ENCODE measurements around the gene DOCK8. TPM values are rescaled to one million over a fixed set of nuclear protein-coding genes. Genes with fewer than 3 reads are reported as not detected.

The DOCK8 gene
- total and polyA plus RNA-seq, 10 of the 15 experiments (the other 5 are each of a cell fraction or from before 2014, with no cell fraction given), result 35.4 to 100 (median 44.7) TPM

- ChIA-PET SMC1A (ENCODE audit: uncharacterized antibody, unreplicated experiment) (no interaction called here), POLR2A (no interaction called here), CTCF (interaction anchor here (0.6 kb wide), 1 partner anchor 956 kb away, joined by 3 read pairs; no protein-coding TSS in a partner anchor), RAD21 (ENCODE audit: unreplicated experiment) (no interaction called here)
- TF ChIP-seq ZBTB40 (IDR thresholded peaks at IDR 0.05; ENCODE audit: borderline replicate concordance), result no peak
- no peak for TF ChIP-seq FOS (IDR thresholded peaks at IDR 0.05; ENCODE audit: borderline replicate concordance, extremely low read depth, insufficient read length)
- no peak for TF ChIP-seq WRNIP1 (IDR thresholded peaks at IDR 0.05; ENCODE audit: borderline replicate concordance, low read depth, low read length)
- no peak for TF ChIP-seq NR2C1 (IDR thresholded peaks at IDR 0.05)
- no peak for TF ChIP-seq BRCA1 (IDR thresholded peaks at IDR 0.05; ENCODE audit: low read depth, low read length)
- no peak for TF ChIP-seq ETV6 (conservative IDR thresholded peaks at IDR 0.05 in 1 of 2, IDR thresholded peaks at IDR 0.05 in 1 of 2; ENCODE audit: borderline replicate concordance in 1 of 2, low read depth in 1 of 2)
- TF ChIP-seq NFYA (IDR thresholded peaks at IDR 0.05; ENCODE audit: borderline replicate concordance, low read depth, low read length), result no peak
- no peak for TF ChIP-seq HCFC1 (IDR thresholded peaks at IDR 0.05; ENCODE audit: low read length)
- TF ChIP-seq SUZ12 (IDR thresholded peaks at IDR 0.05; ENCODE audit: unreplicated experiment), result no peak
- TF ChIP-seq, protein P1, sequence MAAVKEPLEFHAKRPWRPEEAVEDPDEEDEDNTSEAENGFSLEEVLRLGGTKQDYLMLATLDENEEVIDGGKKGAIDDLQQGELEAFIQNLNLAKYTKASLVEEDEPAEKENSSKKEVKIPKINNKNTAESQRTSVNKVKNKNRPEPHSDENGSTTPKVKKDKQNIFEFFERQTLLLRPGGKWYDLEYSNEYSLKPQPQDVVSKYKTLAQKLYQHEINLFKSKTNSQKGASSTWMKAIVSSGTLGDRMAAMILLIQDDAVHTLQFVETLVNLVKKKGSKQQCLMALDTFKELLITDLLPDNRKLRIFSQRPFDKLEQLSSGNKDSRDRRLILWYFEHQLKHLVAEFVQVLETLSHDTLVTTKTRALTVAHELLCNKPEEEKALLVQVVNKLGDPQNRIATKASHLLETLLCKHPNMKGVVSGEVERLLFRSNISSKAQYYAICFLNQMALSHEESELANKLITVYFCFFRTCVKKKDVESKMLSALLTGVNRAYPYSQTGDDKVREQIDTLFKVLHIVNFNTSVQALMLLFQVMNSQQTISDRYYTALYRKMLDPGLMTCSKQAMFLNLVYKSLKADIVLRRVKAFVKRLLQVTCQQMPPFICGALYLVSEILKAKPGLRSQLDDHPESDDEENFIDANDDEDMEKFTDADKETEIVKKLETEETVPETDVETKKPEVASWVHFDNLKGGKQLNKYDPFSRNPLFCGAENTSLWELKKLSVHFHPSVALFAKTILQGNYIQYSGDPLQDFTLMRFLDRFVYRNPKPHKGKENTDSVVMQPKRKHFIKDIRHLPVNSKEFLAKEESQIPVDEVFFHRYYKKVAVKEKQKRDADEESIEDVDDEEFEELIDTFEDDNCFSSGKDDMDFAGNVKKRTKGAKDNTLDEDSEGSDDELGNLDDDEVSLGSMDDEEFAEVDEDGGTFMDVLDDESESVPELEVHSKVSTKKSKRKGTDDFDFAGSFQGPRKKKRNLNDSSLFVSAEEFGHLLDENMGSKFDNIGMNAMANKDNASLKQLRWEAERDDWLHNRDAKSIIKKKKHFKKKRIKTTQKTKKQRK (IDR thresholded peaks at IDR 0.05; ENCODE audit: low read depth, low read length), result no peak
- no peak for TF ChIP-seq SMARCA5 (IDR thresholded peaks at IDR 0.05)
- H2AFZ ChIP-seq (ENCODE audit: control insufficient read depth, low read depth, low read length), result no peak overlapping the region
- no peaks in the 10 kb centered on the region for H3K9me3 ChIP-seq (replicated peaks; ENCODE audit: control insufficient read depth, insufficient read depth, low read length)
- H3K27ac ChIP-seq (ENCODE audit: control insufficient read depth, insufficient read depth), result no peak overlapping the region
- WGBS (ENCODE audit: insufficient coverage, insufficient replicate concordance, low lambda C conversion rate, missing lambda C conversion rate), result 83% methylated on average over 3 of the region's 3 CpGs
- no peaks in the 10 kb centered on the region for H3K4me1 ChIP-seq (ENCODE audit: control insufficient read depth, insufficient read depth, low read length)
- DNase-seq (ENCODE audit: low read depth, low spot score), result no peak
- no peak for ATAC-seq
- H3K79me2 ChIP-seq (ENCODE audit: control insufficient read depth, insufficient read depth, low read length), result no peaks in the 10 kb centered on the region
- H3K4me2 ChIP-seq (ENCODE audit: control insufficient read depth, insufficient read depth), result no peak overlapping the region
- in situ Hi-C loops (cut with MboI) (no loop called here), intact Hi-C loops (cut with micrococcal nuclease; ENCODE audit: unreplicated experiment) (no loop called here)
- no peaks in the 10 kb centered on the region for H4K20me1 ChIP-seq (ENCODE audit: control insufficient read depth, insufficient read depth)
- no peak overlapping the region for H3K9ac ChIP-seq (ENCODE audit: control insufficient read depth, insufficient read depth, low read length)
- FAIRE-seq, result no peak
- peaks cover 16 to 36% of the 10 kb centered on the region in 2 experiments for H3K36me3 ChIP-seq (ENCODE audit: control insufficient read depth in 2 of 2, insufficient read depth in 2 of 2, low read length in 1 of 2)
- no peaks in the 10 kb centered on the region for H3K27me3 ChIP-seq (replicated peaks in 1 of 2; ENCODE audit: control insufficient read depth in 2 of 2, insufficient read depth in 2 of 2, low read length in 1 of 2)
- no TSS peak for BruUV-seq (replicated peaks)
- H3K4me3 ChIP-seq, result no peak overlapping the region
Observed at GRCh38 chr9:445033-445432, 230.4 kb downstream of the DOCK8 start.

Data from GM12878 (cell line).